DOHH2 (cell line): ENCODE results near the gene FAM20C.

ENCODE experiments used
- H3F3A ChIP-seq: fragments of 200-600 bp; sonication (generic), shearing (Covaris generic); 2 replicates; pipeline ENCODE4 v1.6.0; 2016; ENCODE audit warnings: antibody characterized with exemption, mild to moderate bottlenecking; ENCODE audit not compliant: control insufficient read depth, insufficient read depth
- H3K27ac ChIP-seq: fragments of 200-600 bp; sonication (generic); 2 replicates; pipeline ENCODE4 v1.5.1; 2014; ENCODE audit warnings: low read depth, mild to moderate bottlenecking, low read length, moderate library complexity
- H3K27me3 ChIP-seq: fragments of 200-600 bp; sonication (generic); 2 replicates; pipeline ENCODE4 v1.6.1; 2014; ENCODE audit warnings: mild to moderate bottlenecking, low read length, mixed read lengths; ENCODE audit not compliant: control insufficient read depth
- H3K36me3 ChIP-seq: fragments of 200-600 bp; sonication (generic); 2 replicates; pipeline ENCODE4 v1.6.1; 2014; ENCODE audit warnings: mild to moderate bottlenecking, low read length, moderate library complexity, mixed read lengths; ENCODE audit not compliant: control insufficient read depth
- H3K4me1 ChIP-seq: fragments of 200-600 bp; sonication (generic); 2 replicates; pipeline ENCODE4 v1.6.1; 2014; ENCODE audit warnings: mild to moderate bottlenecking, low read length, mixed read lengths; ENCODE audit not compliant: control insufficient read depth
- H3K4me2 ChIP-seq: fragments of 200-600 bp; sonication (generic); 2 replicates; pipeline ENCODE4 v1.6.0; 2014; ENCODE audit warnings: mild to moderate bottlenecking, low read length, moderate library complexity
- H3K4me3 ChIP-seq: fragments of 200-600 bp; sonication (generic); 2 replicates; pipeline ENCODE4 v1.5.1; 2014; ENCODE audit warnings: mild to moderate bottlenecking, low read length, mixed read lengths
- H3K79me2 ChIP-seq: fragments of 200-600 bp; sonication (generic); 2 replicates; pipeline ENCODE4 v1.6.1; 2014; ENCODE audit warnings: mild to moderate bottlenecking, low read length, mixed read lengths; ENCODE audit not compliant: control insufficient read depth
- H3K9me2 ChIP-seq: fragments of 200-600 bp; sonication (generic); replicated peaks from 2 replicates; pipeline ENCODE4 v1.6.1; 2014; ENCODE audit warnings: mild to moderate bottlenecking, low read length, mixed read lengths; ENCODE audit not compliant: control insufficient read depth
- H3K9me3 ChIP-seq: fragments of 200-600 bp; sonication (generic); 2 replicates; pipeline ENCODE4 v1.6.1; 2014; ENCODE audit warnings: antibody characterized with exemption, low read length, mixed read lengths; ENCODE audit not compliant: control insufficient read depth, insufficient read depth
- H4K20me1 ChIP-seq: fragments of 200-600 bp; sonication (generic); 2 replicates; pipeline ENCODE4 v1.6.0; 2014; ENCODE audit warnings: low read depth, mild to moderate bottlenecking, antibody characterized with exemption, low read length, moderate library complexity; ENCODE audit not compliant: control insufficient read depth, insufficient read depth
- CTCF ChIP-seq: fragments of 200-600 bp; sonication (generic); IDR thresholded peaks from one replicate; pipeline ENCODE4 v1.5.1; 2014; ENCODE audit warnings: antibody characterized with exemption, mild to moderate bottlenecking, low read depth, low read length; ENCODE audit not compliant: poor library complexity, severe bottlenecking
- EZH2phosphoT487 ChIP-seq: fragments of 200-600 bp; sonication (generic); IDR thresholded peaks from 2 replicates; pipeline ENCODE4 v1.6.1; 2017; ENCODE audit warnings: borderline replicate concordance, mild to moderate bottlenecking, antibody characterized with exemption, low read length, moderate library complexity, mixed read lengths

Gene FAM20C

GRCh38 chr7:276230-276835 lies 84.0 kb downstream of the FAM20C start:
- H3K27me3 ChIP-seq, result no peaks in the 10 kb centered on the region
- H3K4me1 ChIP-seq, result no peaks in the 10 kb centered on the region
- no peaks in the 10 kb centered on the region for H3F3A ChIP-seq
- H3K4me3 ChIP-seq, result no peak overlapping the region
- H3K4me2 ChIP-seq, result no peak overlapping the region
- H3K9me2 ChIP-seq, result no peaks in the 10 kb centered on the region
- H3K9me3 ChIP-seq, result peaks cover 48% of the 10 kb centered on the region
- H4K20me1 ChIP-seq, result no peaks in the 10 kb centered on the region
- no peaks in the 10 kb centered on the region for H3K79me2 ChIP-seq
- TF ChIP-seq CTCF, result no peak
- TF ChIP-seq EZH2phosphoT487, result no peak
- H3K27ac ChIP-seq, result no peak overlapping the region
- no peaks in the 10 kb centered on the region for H3K36me3 ChIP-seq

GRCh38 chr7:277228-277627 lies 84.9 kb downstream of the FAM20C start:
- Histone ChIP-seq H3K9me3 (peaks cover 43% of the 10 kb centered on the region), H3K4me2 (no peak overlapping the region), H3F3A (no peaks in the 10 kb centered on the region), H3K27ac (no peak overlapping the region), H3K27me3 (no peaks in the 10 kb centered on the region), H3K4me1 (no peaks in the 10 kb centered on the region), H3K36me3 (no peaks in the 10 kb centered on the region), H4K20me1 (no peaks in the 10 kb centered on the region), H3K79me2 (no peaks in the 10 kb centered on the region), H3K9me2 (no peaks in the 10 kb centered on the region), H3K4me3 (no peak overlapping the region)
- no peak for TF ChIP-seq EZH2phosphoT487
- no peak for TF ChIP-seq CTCF

- Histone ChIP-seq H3K79me2 (no peaks in the 10 kb centered on the region), H3K4me3 (no peak overlapping the region), H3F3A (no peaks in the 10 kb centered on the region), H3K9me2 (no peaks in the 10 kb centered on the region), H4K20me1 (no peaks in the 10 kb centered on the region), H3K27me3 (no peaks in the 10 kb centered on the region), H3K36me3 (no peaks in the 10 kb centered on the region), H3K9me3 (peaks cover 36% of the 10 kb centered on the region), H3K27ac (no peak overlapping the region), H3K4me1 (no peaks in the 10 kb centered on the region), H3K4me2 (no peak overlapping the region)
- no peak for TF ChIP-seq CTCF
These were observed 85.7 kb downstream of the FAM20C start for GRCh38 chr7:278081-278480.
